DOHH2 (cell line): Measurements from ENCODE around the gene KIF5C.

Source experiments
- CTCF ChIP-seq: fragments of 200-600 bp; sonication (generic); IDR thresholded peaks from one replicate; pipeline ENCODE4 v1.5.1; 2014; ENCODE audit warnings: antibody characterized with exemption, mild to moderate bottlenecking, low read depth, low read length; ENCODE audit not compliant: poor library complexity, severe bottlenecking
- EZH2phosphoT487 ChIP-seq: fragments of 200-600 bp; sonication (generic); IDR thresholded peaks from 2 replicates; pipeline ENCODE4 v1.6.1; 2017; ENCODE audit warnings: borderline replicate concordance, mild to moderate bottlenecking, antibody characterized with exemption, low read length, moderate library complexity, mixed read lengths

GRCh38 chr2:148926981-148927401, 52.0 kb downstream of the KIF5C start:
- no peak for TF ChIP-seq CTCF
- no peak for TF ChIP-seq EZH2phosphoT487
